Measurements from ENCODE around the gene VIPAS39.

GRCh38 chr14:77475432-77476115, 18.2 kb upstream of the VIPAS39 start:
- TF ChIP-seq, protein P1, sequence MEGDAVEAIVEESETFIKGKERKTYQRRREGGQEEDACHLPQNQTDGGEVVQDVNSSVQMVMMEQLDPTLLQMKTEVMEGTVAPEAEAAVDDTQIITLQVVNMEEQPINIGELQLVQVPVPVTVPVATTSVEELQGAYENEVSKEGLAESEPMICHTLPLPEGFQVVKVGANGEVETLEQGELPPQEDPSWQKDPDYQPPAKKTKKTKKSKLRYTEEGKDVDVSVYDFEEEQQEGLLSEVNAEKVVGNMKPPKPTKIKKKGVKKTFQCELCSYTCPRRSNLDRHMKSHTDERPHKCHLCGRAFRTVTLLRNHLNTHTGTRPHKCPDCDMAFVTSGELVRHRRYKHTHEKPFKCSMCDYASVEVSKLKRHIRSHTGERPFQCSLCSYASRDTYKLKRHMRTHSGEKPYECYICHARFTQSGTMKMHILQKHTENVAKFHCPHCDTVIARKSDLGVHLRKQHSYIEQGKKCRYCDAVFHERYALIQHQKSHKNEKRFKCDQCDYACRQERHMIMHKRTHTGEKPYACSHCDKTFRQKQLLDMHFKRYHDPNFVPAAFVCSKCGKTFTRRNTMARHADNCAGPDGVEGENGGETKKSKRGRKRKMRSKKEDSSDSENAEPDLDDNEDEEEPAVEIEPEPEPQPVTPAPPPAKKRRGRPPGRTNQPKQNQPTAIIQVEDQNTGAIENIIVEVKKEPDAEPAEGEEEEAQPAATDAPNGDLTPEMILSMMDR (conservative IDR thresholded peaks at IDR 0.05; ENCODE audit: low read depth, low read length) = no peak
- no peak for TF ChIP-seq EZH2 (IDR thresholded peaks at IDR 0.05; ENCODE audit: borderline replicate concordance, low read depth, low read length, poor library complexity, severe bottlenecking)

Data from A673 (cell line).